GM21515 (cell line): Measurements from ENCODE around the gene P2RX6.
"Not testable (repeated sequence)": the region's sequence is repeated elsewhere in the genome, so short reads cannot be mapped to it uniquely, and the experiment has no call there.

Source experiments
- ATAC-seq: cut with Tn5 transposase; IDR thresholded peaks from one replicate; pipeline ENCODE4 v1.9.1; 2021; ENCODE audit not compliant: unreplicated experiment

The P2RX6 gene

GRCh38 chr22:21051145-21051830 lies 36.3 kb downstream of the P2RX6 start:
- no peak for ATAC-seq

- ATAC-seq = no peak
Measured at GRCh38 chr22:21051831-21052400, 37.0 kb downstream of the P2RX6 start.

DNA sequence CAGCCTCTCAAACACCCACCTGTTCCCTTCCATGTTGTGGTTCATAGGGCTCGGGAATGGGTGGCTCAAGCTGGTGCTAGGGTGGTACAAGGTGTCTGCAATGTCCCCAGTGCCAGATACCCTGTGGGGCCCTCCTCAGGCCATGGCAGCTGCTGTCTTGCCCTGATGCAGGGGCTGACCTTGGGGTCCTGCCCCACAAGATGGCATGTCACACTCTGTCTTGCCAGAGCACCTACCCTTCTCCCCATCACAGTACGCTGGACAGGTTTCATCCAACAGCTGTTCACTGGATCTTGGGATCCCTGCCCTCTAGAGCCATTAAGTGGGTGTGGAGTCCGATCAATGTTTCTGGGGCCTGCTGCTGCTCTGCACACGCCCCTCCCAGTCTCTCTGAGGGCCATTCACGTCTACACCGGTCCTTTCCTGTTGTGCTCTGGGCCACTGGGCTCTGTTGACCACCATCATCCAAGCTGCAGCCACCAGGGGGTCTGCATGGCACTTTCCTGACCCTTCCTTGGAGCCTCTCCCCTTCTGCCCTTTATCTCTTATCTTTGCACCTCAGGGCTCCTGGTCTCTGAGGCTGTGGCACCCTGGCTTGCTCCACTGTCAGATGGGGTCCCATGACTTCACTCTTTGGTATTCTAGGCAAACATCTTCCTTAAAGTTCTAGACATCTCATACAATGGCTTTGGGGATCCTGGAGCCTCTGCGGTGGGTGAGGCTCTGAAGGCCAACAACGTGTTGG lies 37.9 kb downstream of the P2RX6 start:
- no peak for ATAC-seq

GRCh38 chr22:21054046-21054713 lies 39.2 kb downstream of the P2RX6 start:
- no peak for ATAC-seq

DNA sequence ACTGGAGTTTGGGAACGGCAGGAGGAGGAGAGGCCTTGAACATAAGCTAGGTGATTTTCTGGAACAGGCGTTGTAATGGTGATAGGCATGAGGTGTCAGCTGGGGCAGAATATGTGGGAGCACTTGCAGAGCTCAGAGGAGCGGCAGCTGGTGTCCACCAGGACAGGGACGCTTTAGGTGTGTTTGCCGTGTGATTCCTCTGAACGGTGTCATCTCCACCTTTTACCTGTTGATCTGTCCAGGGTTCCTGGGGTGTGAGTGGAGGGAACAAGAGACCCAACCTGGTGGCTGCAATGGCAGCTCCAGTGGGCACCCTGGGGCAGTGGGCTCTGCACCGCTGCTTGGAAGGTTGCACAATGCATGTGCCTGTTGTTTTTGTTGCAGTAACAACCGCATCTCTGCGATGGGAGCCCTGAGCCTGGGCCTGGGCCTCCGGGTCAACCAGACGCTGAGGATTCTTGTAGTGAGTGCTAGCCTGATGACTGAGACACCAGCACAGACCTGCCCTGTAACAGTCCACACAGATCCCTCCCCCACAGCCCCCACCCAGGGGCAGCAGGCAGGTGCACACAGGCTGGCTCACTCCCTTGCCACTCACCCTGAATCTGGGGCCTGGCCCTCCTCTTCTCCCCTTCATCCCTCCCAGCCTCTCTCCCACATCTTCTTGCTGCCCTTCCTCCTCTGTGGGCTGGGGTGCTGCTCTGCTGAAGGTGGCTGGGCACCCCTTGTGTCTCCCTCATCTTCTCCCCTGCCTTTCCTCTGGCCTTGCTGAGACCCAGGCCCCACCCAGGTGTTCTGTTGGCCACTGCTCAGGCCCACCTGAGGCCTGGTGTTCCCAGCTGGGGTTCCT lies 40.0 kb downstream of the P2RX6 start:
- no peak for ATAC-seq

GRCh38 chr22:21055564-21055834 lies 40.5 kb downstream of the P2RX6 start:
- no peak for ATAC-seq

- no peak for ATAC-seq
Measured at GRCh38 chr22:21055880-21056319, 40.9 kb downstream of the P2RX6 start.

GRCh38 chr22:21060363-21060762 lies 45.4 kb downstream of the P2RX6 start:
- not testable (repeated sequence) for ATAC-seq

DNA sequence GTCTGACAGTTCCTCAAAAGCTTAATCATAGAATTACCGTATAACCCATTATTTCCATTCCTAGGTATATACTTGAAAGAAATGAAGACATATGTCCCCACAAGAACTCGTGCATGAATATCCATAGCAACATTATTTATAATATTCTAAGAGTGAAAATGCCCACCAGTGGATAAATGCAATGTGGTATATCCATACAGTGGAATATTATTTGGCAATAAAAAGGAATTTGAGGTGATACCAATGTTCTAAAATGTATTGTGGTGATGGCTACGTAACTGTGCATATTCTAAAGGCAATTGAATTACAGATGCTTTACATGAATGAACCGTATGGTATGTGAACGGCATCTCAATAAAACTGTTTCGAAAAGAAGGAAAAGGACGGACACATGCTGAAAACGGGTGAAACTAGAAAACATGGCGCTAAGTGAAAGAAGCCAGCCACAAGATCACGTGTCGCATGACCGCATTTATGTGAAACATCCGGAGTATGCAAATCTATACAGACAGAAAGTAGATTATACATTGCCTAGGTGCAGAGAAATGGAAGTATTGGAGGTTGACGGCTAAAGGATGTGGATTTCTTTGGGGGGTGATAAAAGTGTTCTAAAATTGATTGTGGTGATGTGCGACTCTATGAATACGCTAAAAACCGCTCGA lies 46.8 kb downstream of the P2RX6 start:
- not testable (repeated sequence) for ATAC-seq

DNA sequence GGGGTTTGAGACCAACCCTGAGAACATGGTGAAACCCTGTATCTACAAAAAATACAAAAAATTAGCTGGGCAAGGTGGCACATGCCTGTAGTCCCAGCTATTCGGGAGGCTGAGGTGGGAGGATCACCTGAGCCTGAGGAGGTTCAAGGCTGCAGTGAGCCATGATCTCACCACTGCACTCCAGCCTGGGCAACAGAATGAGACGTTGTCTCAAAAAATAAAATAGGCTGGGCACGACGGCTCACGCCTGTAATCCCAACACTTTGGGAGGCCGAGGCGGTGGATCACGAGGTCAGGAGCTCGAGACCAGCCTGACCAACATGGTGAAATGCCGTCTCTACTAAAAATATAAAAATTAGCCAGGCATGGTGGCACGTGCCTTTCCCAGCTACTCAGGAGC lies 49.5 kb downstream of the P2RX6 start:
- ATAC-seq = not testable (repeated sequence)

- ATAC-seq = no peak
Measured at GRCh38 chr22:21064917-21065864, 50.2 kb downstream of the P2RX6 start.

- no peak for ATAC-seq
Measured at GRCh38 chr22:21067075-21067900, 52.3 kb downstream of the P2RX6 start.

GRCh38 chr22:21067901-21068680 lies 53.1 kb downstream of the P2RX6 start:
- no peak for ATAC-seq

GRCh38 chr22:21068681-21069276 lies 53.8 kb downstream of the P2RX6 start:
- no peak for ATAC-seq

- ATAC-seq = no peak
Measured at GRCh38 chr22:21069375-21069774, 54.4 kb downstream of the P2RX6 start.

- no peak for ATAC-seq
Measured at GRCh38 chr22:21070690-21071615, 56.0 kb downstream of the P2RX6 start.
